Measurements from ENCODE around the gene GPANK1. TPM values are rescaled to one million over a fixed set of nuclear protein-coding genes. Genes with fewer than 3 reads are reported as not detected.

The GPANK1 gene
- total RNA-seq, 1 donor from 2014 or later, result 15.4 TPM

GRCh38 chr6:31655349-31656237 lies 9.2 kb downstream of the GPANK1 start, which contains the start of gene APOM:
TSS of gene APOM (plus strand) at chr6:31655894. CDS start at chr6:31655967, 73 bp downstream.
- H3K4me3 ChIP-seq, result no peak within 1 kb of the TSS
- H3K27ac ChIP-seq, result no peak within 1 kb of the TSS
- TF ChIP-seq, protein P1, sequence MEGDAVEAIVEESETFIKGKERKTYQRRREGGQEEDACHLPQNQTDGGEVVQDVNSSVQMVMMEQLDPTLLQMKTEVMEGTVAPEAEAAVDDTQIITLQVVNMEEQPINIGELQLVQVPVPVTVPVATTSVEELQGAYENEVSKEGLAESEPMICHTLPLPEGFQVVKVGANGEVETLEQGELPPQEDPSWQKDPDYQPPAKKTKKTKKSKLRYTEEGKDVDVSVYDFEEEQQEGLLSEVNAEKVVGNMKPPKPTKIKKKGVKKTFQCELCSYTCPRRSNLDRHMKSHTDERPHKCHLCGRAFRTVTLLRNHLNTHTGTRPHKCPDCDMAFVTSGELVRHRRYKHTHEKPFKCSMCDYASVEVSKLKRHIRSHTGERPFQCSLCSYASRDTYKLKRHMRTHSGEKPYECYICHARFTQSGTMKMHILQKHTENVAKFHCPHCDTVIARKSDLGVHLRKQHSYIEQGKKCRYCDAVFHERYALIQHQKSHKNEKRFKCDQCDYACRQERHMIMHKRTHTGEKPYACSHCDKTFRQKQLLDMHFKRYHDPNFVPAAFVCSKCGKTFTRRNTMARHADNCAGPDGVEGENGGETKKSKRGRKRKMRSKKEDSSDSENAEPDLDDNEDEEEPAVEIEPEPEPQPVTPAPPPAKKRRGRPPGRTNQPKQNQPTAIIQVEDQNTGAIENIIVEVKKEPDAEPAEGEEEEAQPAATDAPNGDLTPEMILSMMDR (IDR thresholded peaks at IDR 0.05), result no peak
- DNase-seq (no peak), ATAC-seq (no peak)
- H3K9me3 ChIP-seq, result no peaks in the 10 kb centered on the region
- intact Hi-C loops (cut with DNase I), result no loop called here
- peaks cover 34% of the 10 kb centered on the region for H3K36me3 ChIP-seq
- peaks cover 50% of the 10 kb centered on the region for H3K4me1 ChIP-seq
- H3K27me3 ChIP-seq (ENCODE audit: low read depth), result no peaks in the 10 kb centered on the region

DNA sequence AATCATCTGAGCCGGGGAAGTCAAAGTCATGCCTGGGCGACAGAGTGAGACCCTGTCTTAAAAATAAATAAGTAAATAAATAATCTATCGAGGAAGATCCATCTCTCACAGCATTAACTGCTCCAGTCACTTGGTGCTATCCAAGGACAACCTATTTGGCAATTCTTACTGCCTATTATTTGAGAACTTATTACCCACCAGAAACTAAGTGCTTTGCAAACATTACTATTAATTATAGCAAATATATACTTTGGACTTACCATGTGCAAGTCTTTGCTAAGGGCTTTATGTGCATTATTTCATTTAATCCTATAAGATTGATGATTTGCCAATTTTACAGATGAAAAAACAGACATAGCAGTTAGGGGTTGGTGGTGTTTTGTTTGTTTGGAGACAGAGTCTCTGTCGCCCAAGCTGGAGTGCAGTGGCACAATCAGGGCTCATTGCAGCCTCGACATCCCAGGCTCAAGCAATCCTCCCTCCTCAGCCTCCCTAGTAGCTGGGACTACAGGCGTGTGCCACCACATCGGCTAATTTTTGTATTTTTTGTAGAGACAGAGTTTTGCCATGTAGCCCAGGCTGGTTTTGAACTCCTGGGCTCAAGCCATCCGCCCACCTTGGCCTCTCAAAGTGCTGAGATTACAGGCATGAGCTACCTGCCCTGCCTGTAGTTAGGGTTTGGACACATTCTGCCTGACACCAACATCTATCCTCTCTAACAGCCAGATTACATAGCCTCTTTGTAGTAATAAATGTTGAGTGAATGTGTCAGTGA lies 10.0 kb downstream of the GPANK1 start:
- Histone ChIP-seq H3K4me1 (peaks cover 53% of the 10 kb centered on the region), H3K9me3 (no peaks in the 10 kb centered on the region), H3K27ac (no peak overlapping the region), H3K27me3 (ENCODE audit: low read depth) (no peaks in the 10 kb centered on the region), H3K36me3 (peaks cover 42% of the 10 kb centered on the region), H3K4me3 (no peak overlapping the region)
- intact Hi-C loops (cut with DNase I), result no loop called here
- TF ChIP-seq, protein P1 (IDR thresholded peaks at IDR 0.05), result no peak
- ATAC-seq (no peak), DNase-seq (no peak)

- peak; percentile 88 for DNase-seq
- Histone ChIP-seq H3K27ac (peak overlapping the region; percentile 96), H3K4me1 (peaks cover 36% of the 10 kb centered on the region), H3K36me3 (peaks cover 58% of the 10 kb centered on the region), H3K4me3 (peak overlapping the region; percentile 87), H3K9me3 (no peaks in the 10 kb centered on the region), H3K27me3 (ENCODE audit: low read depth) (no peaks in the 10 kb centered on the region)
- TF ChIP-seq, protein P1 (IDR thresholded peaks at IDR 0.05), result no peak
- ATAC-seq, result peak; percentile 87 to 88
- intact Hi-C loops (cut with DNase I), result no loop called here
Measured at GRCh38 chr6:31652925-31653724, 11.7 kb downstream of the GPANK1 start.

- DNase-seq, result no peak
- intact Hi-C loops (cut with DNase I), result no loop called here
- H3K36me3 ChIP-seq, result peaks cover 58% of the 10 kb centered on the region
- H3K27ac ChIP-seq, result peak overlapping the region; percentile 96
- peaks cover 25% of the 10 kb centered on the region for H3K4me1 ChIP-seq
- TF ChIP-seq, protein P1 (IDR thresholded peaks at IDR 0.05), result no peak
- peak overlapping the region; percentile 87 for H3K4me3 ChIP-seq
- peak; percentile 79 to 82 for ATAC-seq
- H3K27me3 ChIP-seq (ENCODE audit: low read depth), result no peaks in the 10 kb centered on the region
- H3K9me3 ChIP-seq, result no peaks in the 10 kb centered on the region
Measured at GRCh38 chr6:31651602-31652191, 13.1 kb downstream of the GPANK1 start.

DNA sequence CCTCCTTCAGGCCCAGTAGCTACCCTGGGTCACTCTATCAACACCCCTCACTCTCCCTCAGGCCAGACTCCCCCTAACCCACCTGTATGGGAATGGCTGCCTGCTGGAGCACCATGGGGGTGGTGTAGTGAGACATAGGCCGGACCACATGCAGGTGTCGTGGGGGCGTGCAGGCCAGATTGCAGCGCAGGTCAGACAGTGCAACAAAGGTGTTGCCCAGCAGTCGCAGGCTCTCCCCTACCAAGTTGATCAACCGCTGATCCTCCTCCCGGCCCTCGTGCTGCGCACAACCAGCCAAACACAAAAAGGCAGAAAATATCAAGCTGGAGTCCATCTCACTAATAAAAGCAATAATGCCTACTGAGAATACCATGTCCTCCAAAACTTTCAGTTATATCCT lies 19.5 kb downstream of the GPANK1 start:
- TF ChIP-seq, protein P1 (IDR thresholded peaks at IDR 0.05), result no peak
- peaks cover 100% of the 10 kb centered on the region for H3K36me3 ChIP-seq
- no peaks in the 10 kb centered on the region for H3K27me3 ChIP-seq (ENCODE audit: low read depth)
- no peak overlapping the region for H3K27ac ChIP-seq
- DNase-seq (no peak), ATAC-seq (no peak)
- no peak overlapping the region for H3K4me3 ChIP-seq
- intact Hi-C loops (cut with DNase I), result no loop called here
- peaks cover 2% of the 10 kb centered on the region for H3K4me1 ChIP-seq
- H3K9me3 ChIP-seq, result no peaks in the 10 kb centered on the region

Data from lower lobe of right lung (tissue), 2 donors.